Stimulated activated CD4-positive, alpha-beta T cell treated with anti-CD3 and anti-CD28 coated beads, TNF-alpha, amount 100 ng/mL, for 1 hour (primary cell): ENCODE measurements around the gene COL23A1.
"Not testable (repeated sequence)": the region's sequence is repeated elsewhere in the genome, so short reads cannot be mapped to it uniquely, and the experiment has no call there.

Source experiments
- DNase-seq, 3 donors: peaks; one replicate each; pipeline ENCODE4 v3.0.0-alpha.2; 2020; ENCODE audit warnings: low read depth in 3 of 3, low spot score in 1 of 3

The COL23A1 gene

GRCh38 chr5:178274781-178275537, 315.2 kb downstream of the COL23A1 start:
- DNase-seq = no peak

GRCh38 chr5:178273665-178274541, 316.3 kb downstream of the COL23A1 start:
- no peak for DNase-seq

GRCh38 chr5:178273041-178273440, 317.2 kb downstream of the COL23A1 start:
- DNase-seq = no peak

GRCh38 chr5:178272591-178272990, 317.6 kb downstream of the COL23A1 start:
- DNase-seq = no peak

- no peak for DNase-seq
Observed at GRCh38 chr5:178271726-178272479, 318.3 kb downstream of the COL23A1 start.

GRCh38 chr5:178271231-178271630, 319.0 kb downstream of the COL23A1 start:
- DNase-seq = no peak

- DNase-seq = no peak
Observed at GRCh38 chr5:178269499-178269898, 320.7 kb downstream of the COL23A1 start.

- DNase-seq = no peak
Observed at GRCh38 chr5:178267876-178268275, 322.3 kb downstream of the COL23A1 start.

- DNase-seq = no peak
Observed at GRCh38 chr5:178267245-178267644, 322.9 kb downstream of the COL23A1 start.

GRCh38 chr5:178266581-178266980, 323.6 kb downstream of the COL23A1 start:
- DNase-seq = no peak

GRCh38 chr5:178265746-178266145, 324.4 kb downstream of the COL23A1 start:
- DNase-seq = no peak

- no peak for DNase-seq
Observed at GRCh38 chr5:178264044-178264443, 326.1 kb downstream of the COL23A1 start.

GRCh38 chr5:178261666-178262600, 328.3 kb downstream of the COL23A1 start:
- DNase-seq = no peak

- no peak for DNase-seq
Observed at GRCh38 chr5:178259623-178260536, 330.3 kb downstream of the COL23A1 start.

- no peak for DNase-seq
Observed at GRCh38 chr5:178257650-178258049, 332.5 kb downstream of the COL23A1 start.

- no peak for DNase-seq
Observed at GRCh38 chr5:178256746-178257145, 333.4 kb downstream of the COL23A1 start.

- not testable (repeated sequence) for DNase-seq
Observed at GRCh38 chr5:178253632-178254031, 336.6 kb downstream of the COL23A1 start.

GRCh38 chr5:178252258-178252657, 337.9 kb downstream of the COL23A1 start:
- DNase-seq = no peak

GRCh38 chr5:178250263-178250662, 339.9 kb downstream of the COL23A1 start:
- no peak for DNase-seq
